Measurements from ENCODE around the gene WDFY4. TPM values are rescaled to one million over a fixed set of nuclear protein-coding genes. Genes with fewer than 3 reads are reported as not detected.

WDFY4 gene
- total and polyA plus RNA-seq, 2 of the 4 experiments (the other 2 are of a cell fraction), result not detected

DNA sequence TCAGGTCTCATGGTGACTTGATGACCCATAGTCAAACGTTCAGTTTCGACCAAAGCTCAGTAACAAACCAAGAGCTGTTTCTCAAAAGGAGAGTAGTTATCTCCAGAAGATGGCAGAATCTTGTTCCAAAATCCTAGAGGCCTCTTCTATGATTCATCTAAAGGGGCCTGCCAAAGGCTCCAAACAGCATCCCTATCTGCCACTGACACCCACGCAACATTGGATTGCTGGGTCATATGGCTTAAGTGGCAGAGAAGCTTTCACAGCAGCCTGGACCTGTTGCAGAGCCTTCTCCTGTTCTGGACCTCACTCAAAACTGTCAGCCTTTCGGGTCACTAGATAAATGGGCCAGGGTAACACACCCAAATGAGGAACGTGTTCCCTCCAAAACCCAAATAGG lies 309.0 kb downstream of the WDFY4 start:
- no peak overlapping the region for H4K8ac ChIP-seq (ENCODE audit: low read depth in 2 of 2, low read length in 2 of 2)
- WGBS, 2 experiments (ENCODE audit: extremely low coverage in 2 of 2, insufficient read length in 1 of 2), result 69% methylated on average over 2 of the region's 5 CpGs; no CpG with 5 or more reads in 1 of the 2 experiments
- no peaks in the 10 kb centered on the region for H3K4me1 ChIP-seq (ENCODE audit: control insufficient read depth, insufficient read depth, low read length)
- H3K79me1 ChIP-seq (ENCODE audit: low read depth in 1 of 2, low read length in 2 of 2), result no peaks in the 10 kb centered on the region
- no peaks in the 10 kb centered on the region for H3K9me1 ChIP-seq (ENCODE audit: insufficient read depth, low read length)
- no peak overlapping the region for H3K4me2 ChIP-seq (ENCODE audit: low read depth, low read length)
- no peak overlapping the region for H2BK5ac ChIP-seq (ENCODE audit: low read depth, low read length, poor library complexity, severe bottlenecking)
- in situ Hi-C loops (cut with MboI; ENCODE audit: low sequenced_read_pairs) (no loop called here), dilution Hi-C loops (cut with HindIII; ENCODE audit: low sequenced_read_pairs, unreplicated experiment) (no loop called here), intact Hi-C loops (cut with micrococcal nuclease) (no loop called here)
- ChIA-PET POLR2A (ENCODE audit: unreplicated experiment) (no interaction called here), CTCF (no interaction called here)
- H4K20me1 ChIP-seq (ENCODE audit: insufficient read depth, low read length), result no peaks in the 10 kb centered on the region
- no peaks in the 10 kb centered on the region for H3K9me3 ChIP-seq (ENCODE audit: control insufficient read depth, insufficient read depth, low read length)
- no peak overlapping the region for H3K27ac ChIP-seq (ENCODE audit: insufficient read depth, low read length)
- H3K36me3 ChIP-seq (ENCODE audit: control insufficient read depth, insufficient read depth, low read length), result no peaks in the 10 kb centered on the region
- no peak overlapping the region for H2BK120ac ChIP-seq (ENCODE audit: low read depth, low read length)
- H3K23ac ChIP-seq (ENCODE audit: low read depth, low read length), result no peak overlapping the region
- H2BK20ac ChIP-seq (ENCODE audit: low read depth, low read length), result no peak overlapping the region
- no peak overlapping the region for H3K4ac ChIP-seq (ENCODE audit: low read depth, low read length)
- no peak for TF ChIP-seq MXI1 (IDR thresholded peaks at IDR 0.05; ENCODE audit: borderline replicate concordance, low read depth, low read length)
- no peak for TF ChIP-seq NFE2L2 (IDR thresholded peaks at IDR 0.05; ENCODE audit: low read depth, low read length)
- no peak for TF ChIP-seq RCOR1 (IDR thresholded peaks at IDR 0.05; ENCODE audit: insufficient replicate concordance, low read length)
- no peak for TF ChIP-seq FOS (IDR thresholded peaks at IDR 0.05; ENCODE audit: low read depth, low read length)
- no peak for TF ChIP-seq CEBPB (IDR thresholded peaks at IDR 0.05; ENCODE audit: low read depth, low read length)
- TF ChIP-seq MAFK (IDR thresholded peaks at IDR 0.05; ENCODE audit: low read depth, low read length), result no peak
- TF ChIP-seq, protein P1, sequence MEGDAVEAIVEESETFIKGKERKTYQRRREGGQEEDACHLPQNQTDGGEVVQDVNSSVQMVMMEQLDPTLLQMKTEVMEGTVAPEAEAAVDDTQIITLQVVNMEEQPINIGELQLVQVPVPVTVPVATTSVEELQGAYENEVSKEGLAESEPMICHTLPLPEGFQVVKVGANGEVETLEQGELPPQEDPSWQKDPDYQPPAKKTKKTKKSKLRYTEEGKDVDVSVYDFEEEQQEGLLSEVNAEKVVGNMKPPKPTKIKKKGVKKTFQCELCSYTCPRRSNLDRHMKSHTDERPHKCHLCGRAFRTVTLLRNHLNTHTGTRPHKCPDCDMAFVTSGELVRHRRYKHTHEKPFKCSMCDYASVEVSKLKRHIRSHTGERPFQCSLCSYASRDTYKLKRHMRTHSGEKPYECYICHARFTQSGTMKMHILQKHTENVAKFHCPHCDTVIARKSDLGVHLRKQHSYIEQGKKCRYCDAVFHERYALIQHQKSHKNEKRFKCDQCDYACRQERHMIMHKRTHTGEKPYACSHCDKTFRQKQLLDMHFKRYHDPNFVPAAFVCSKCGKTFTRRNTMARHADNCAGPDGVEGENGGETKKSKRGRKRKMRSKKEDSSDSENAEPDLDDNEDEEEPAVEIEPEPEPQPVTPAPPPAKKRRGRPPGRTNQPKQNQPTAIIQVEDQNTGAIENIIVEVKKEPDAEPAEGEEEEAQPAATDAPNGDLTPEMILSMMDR (conservative IDR thresholded peaks at IDR 0.05; ENCODE audit: low read depth, low read length), result no peak
- TF ChIP-seq RFX5 (IDR thresholded peaks at IDR 0.05; ENCODE audit: low read depth, low read length), result no peak
- TF ChIP-seq RAD21 (IDR thresholded peaks at IDR 0.05; ENCODE audit: low read length), result no peak
- no peak for TF ChIP-seq BHLHE40 (IDR thresholded peaks at IDR 0.05; ENCODE audit: low read depth, low read length)
- TF ChIP-seq SMC3 (IDR thresholded peaks at IDR 0.05; ENCODE audit: low read depth, low read length), result no peak
- no peak for TF ChIP-seq MAZ (IDR thresholded peaks at IDR 0.05; ENCODE audit: borderline replicate concordance, low read depth, low read length)
- TF ChIP-seq, protein P2, sequence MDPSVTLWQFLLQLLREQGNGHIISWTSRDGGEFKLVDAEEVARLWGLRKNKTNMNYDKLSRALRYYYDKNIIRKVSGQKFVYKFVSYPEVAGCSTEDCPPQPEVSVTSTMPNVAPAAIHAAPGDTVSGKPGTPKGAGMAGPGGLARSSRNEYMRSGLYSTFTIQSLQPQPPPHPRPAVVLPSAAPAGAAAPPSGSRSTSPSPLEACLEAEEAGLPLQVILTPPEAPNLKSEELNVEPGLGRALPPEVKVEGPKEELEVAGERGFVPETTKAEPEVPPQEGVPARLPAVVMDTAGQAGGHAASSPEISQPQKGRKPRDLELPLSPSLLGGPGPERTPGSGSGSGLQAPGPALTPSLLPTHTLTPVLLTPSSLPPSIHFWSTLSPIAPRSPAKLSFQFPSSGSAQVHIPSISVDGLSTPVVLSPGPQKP (IDR thresholded peaks at IDR 0.05; ENCODE audit: borderline replicate concordance, low read depth, low read length), result no peak
- TF ChIP-seq, protein P3, sequence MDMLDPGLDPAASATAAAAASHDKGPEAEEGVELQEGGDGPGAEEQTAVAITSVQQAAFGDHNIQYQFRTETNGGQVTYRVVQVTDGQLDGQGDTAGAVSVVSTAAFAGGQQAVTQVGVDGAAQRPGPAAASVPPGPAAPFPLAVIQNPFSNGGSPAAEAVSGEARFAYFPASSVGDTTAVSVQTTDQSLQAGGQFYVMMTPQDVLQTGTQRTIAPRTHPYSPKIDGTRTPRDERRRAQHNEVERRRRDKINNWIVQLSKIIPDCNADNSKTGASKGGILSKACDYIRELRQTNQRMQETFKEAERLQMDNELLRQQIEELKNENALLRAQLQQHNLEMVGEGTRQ (IDR thresholded peaks at IDR 0.05; ENCODE audit: low read depth, low read length), result no peak
- H3K4me3 ChIP-seq (ENCODE audit: insufficient read depth, low read depth, low read length), result no peak overlapping the region
- no peak overlapping the region for H4K5ac ChIP-seq (ENCODE audit: low read depth, low read length)
- no TSS peak for BruUV-seq (replicated peaks)
- no peak for ATAC-seq (ENCODE audit: low read depth)
- H3K9ac ChIP-seq (ENCODE audit: low read depth, low read length), result no peak overlapping the region
- H4K91ac ChIP-seq (ENCODE audit: insufficient read depth, low read depth, low read length), result no peak overlapping the region
- no peak overlapping the region for H2AK9ac ChIP-seq (replicated peaks; ENCODE audit: low read depth, low read length, poor library complexity)
- peaks cover 6% of the 10 kb centered on the region for H3K27me3 ChIP-seq (ENCODE audit: control insufficient read depth, insufficient read depth, low read length)
- H3K56ac ChIP-seq (ENCODE audit: extremely low read depth, insufficient read depth, low read length), result no peak overlapping the region
- no peak overlapping the region for H3K18ac ChIP-seq (ENCODE audit: low read depth, low read length)
- H3K14ac ChIP-seq (replicated peaks; ENCODE audit: low read depth, low read length), result no peak overlapping the region
- DNase-seq, result no peak
- H2BK15ac ChIP-seq (ENCODE audit: low read depth, low read length), result no peak overlapping the region
- H2AFZ ChIP-seq (replicated peaks; ENCODE audit: low read length, poor library complexity), result no peak overlapping the region
- H2AK5ac ChIP-seq (ENCODE audit: low read depth, low read length), result no peak overlapping the region

Data from IMR-90 (cell line).